Fibroblast of the aortic adventitia (primary cell): ENCODE results near the gene CLDND1. TPM values are rescaled to one million over a fixed set of nuclear protein-coding genes. Genes with fewer than 3 reads are reported as not detected.

Experiments
- DNase-seq: peaks from one replicate; pipeline ENCODE4 v3.0.0-alpha.2; 2010; ENCODE audit warnings: low read depth
- H3K4me3 ChIP-seq: 2 replicates; pipeline ENCODE4 v1.5.1; 2011; ENCODE audit warnings: low read depth, mild to moderate bottlenecking, control low read depth, low read length, moderate library complexity
- total RNA-seq: library from RNA; depleted of rRNA; stranded (reverse); fragments of >200 nt; gene quantifications from 2 replicates; pipeline ENCODE4 v1.2.3, GENCODE V29; 2012; ENCODE audit warnings: low replicate concordance
- TF ChIP-seq, protein P1 (sequence below): IDR thresholded peaks from 2 replicates; pipeline ENCODE4 v1.5.1; 2011; ENCODE audit warnings: mild to moderate bottlenecking, low read length, control low read depth, inconsistent platforms; ENCODE audit not compliant: insufficient read depth

CLDND1 gene
- total RNA-seq: 65.2 and 88.0 TPM in 2 replicates

DNA sequence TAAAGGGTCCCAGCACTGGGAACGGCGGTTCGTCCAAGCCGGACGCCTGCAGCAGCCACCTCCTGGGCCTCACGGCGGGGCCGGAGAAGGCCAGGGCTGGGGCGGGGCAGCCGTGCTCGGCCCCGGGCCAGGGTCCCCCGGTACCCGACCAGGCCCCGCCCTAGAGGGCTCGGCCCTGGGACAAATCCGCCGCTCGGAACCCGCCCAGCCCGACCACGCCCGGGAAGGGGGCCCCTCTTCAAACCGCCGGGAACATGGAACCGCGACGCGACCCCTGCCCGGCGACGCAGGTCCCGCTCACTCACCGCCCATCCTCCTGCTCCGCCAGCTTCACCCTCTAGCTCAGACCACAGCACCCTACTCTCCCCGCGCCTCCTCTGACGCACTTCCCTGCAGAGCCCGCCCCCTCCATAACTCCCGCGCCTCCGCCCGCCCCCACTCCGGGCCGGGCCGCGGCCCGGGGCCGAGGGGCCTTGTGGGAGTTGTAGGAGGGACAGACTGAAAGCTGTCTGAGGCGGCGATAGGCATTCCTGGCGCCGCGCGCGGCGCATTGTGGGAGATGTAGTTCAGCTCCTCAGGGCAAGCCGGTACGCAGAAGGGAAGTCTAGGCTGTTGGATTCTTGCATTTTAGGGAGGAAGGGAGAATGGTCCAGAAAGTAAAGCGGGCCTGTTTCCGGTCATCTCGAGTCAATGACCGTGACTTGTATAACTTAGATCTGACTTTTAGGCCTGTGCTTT is at the start of gene CLDND1:
Gene CLDND1, minus strand, starts transcription at position 359 of the 738 bp plus-strand sequence. CDS start 1,478 bp downstream, outside the sequence.
- peak; percentile 95 for DNase-seq
- TF ChIP-seq, protein P1, sequence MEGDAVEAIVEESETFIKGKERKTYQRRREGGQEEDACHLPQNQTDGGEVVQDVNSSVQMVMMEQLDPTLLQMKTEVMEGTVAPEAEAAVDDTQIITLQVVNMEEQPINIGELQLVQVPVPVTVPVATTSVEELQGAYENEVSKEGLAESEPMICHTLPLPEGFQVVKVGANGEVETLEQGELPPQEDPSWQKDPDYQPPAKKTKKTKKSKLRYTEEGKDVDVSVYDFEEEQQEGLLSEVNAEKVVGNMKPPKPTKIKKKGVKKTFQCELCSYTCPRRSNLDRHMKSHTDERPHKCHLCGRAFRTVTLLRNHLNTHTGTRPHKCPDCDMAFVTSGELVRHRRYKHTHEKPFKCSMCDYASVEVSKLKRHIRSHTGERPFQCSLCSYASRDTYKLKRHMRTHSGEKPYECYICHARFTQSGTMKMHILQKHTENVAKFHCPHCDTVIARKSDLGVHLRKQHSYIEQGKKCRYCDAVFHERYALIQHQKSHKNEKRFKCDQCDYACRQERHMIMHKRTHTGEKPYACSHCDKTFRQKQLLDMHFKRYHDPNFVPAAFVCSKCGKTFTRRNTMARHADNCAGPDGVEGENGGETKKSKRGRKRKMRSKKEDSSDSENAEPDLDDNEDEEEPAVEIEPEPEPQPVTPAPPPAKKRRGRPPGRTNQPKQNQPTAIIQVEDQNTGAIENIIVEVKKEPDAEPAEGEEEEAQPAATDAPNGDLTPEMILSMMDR: no peak
- peak within 1 kb of the TSS; percentile 81 for H3K4me3 ChIP-seq

DNA sequence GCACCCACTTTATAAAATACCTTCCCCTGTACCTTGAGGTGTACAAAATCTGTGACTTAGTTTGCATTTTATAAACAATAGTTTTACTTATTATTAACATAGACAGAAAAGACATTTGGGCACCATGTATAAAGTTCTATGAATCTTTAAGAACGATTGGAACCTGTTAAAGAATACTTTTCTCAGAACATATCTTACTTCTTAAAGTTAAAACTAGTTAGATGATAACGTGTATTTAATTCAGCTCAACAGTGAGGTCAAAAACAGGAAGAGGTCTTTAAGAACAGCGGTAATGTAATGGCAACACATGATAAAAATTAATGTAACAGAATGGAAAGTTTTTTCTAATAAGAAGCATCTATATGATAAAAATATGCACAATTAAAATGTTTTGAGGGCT is 45.7 kb upstream of the CLDND1 start:
- TF ChIP-seq, protein P1: no peak
- no peak overlapping the region for H3K4me3 ChIP-seq
- DNase-seq: no peak

DNA sequence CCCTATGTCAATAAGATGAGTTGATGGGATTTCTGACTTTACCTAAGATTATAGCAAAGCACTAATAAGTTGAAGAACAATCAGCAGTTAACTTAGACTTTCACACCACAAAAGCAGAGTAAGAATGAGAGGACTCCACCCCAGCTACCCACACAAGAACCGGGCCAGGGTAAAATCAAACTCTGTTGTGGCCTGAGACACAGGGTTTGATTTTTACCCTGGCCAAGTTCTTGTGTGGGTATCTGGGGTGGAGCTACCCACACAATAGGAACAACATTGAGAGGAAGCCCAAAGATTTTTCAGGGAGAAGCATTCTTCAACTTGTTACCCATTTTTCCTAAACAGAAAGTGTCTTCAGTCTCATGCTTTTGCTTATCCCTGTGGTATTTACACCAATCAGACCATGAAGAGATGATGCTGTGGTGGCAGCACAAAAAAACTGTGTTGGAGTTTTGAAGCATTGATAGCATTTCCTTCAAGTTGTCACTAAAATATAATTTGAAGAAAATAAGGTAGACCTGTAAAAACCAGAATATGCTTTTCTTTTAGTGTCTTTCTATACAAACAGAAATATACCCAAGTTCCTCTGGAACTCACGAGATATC is 45.1 kb upstream of the CLDND1 start:
- TF ChIP-seq, protein P1: no peak
- DNase-seq: no peak
- H3K4me3 ChIP-seq: no peak overlapping the region

DNA sequence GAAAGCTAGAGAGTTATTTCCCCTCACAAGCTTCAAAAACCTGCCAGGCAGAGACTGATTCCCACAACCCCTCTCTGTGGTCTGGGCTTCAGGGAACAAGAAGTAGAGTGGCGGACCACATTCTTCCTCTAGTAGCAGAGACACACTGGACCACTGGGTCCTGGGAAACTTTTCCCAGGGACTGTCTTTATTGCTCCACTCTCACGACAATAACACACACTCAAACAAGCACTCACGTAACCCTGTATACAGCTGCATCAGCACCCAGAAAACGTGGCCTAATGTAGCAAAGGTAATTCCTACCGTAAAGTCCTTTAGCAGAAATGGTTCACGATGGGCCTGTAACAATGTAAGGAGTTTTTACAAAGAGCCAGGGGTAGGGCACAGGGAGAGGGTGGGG is 43.1 kb upstream of the CLDND1 start:
- TF ChIP-seq, protein P1: no peak
- H3K4me3 ChIP-seq: no peak overlapping the region
- no peak for DNase-seq

DNA sequence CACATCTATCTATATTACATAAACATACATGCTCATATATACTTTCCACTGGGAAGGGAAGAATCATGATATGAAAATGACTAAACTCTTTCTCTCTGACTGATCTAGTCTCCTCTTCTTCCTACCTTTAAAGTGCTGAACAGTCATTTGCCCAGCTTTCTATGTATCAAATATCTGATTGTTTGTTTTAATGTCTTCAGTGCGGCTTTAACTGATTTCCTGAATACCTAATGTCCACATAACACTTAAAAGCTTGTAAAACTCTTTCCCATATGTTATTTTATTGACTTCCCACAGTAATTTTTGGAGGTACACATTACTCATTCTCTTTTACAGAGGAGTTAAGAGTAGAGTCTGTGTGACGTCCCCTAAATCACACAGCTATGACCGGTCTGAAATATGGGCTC is 42.5 kb upstream of the CLDND1 start:
- H3K4me3 ChIP-seq: no peak overlapping the region
- TF ChIP-seq, protein P1: no peak
- no peak for DNase-seq

DNA sequence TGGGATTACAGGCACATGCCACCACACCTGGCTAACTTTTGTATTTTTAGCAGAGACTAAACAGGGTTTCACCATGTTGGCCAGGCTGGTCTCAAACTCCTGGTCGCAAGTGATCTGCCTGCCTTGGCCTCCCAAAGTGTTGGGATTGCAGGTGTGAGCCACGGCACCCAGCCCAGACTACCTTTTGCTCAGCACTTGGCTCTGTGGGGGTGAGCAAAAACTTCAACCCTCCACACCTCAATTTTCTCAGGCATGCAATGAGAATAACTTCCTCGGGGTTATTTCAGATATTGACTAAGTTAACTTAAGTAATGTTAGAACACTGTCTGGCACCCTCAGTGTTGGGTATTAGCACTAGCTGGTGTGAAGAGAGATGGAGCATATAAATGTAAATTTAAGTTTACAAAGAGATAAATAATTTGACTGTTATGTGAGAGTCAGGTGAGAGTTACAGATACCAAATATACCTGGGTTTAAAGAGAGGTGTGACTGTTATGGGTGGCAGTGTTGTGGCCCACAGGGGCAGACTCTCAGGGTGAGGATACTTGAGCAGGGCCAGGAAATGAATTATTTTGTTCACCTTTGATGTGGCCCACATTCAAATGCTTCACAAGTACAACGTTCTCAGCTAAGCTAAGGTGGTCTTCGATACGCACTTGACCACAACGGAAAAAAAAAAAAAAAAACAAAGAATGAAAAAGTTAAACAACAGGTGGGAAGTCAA is 41.7 kb upstream of the CLDND1 start:
- TF ChIP-seq, protein P1: no peak
- H3K4me3 ChIP-seq: no peak overlapping the region
- DNase-seq: no peak
